Endothelial cell of umbilical vein (primary cell): Measurements from ENCODE around the gene LDLRAD4. TPM values are rescaled to one million over a fixed set of nuclear protein-coding genes. Genes with fewer than 3 reads are reported as not detected.

Experiments
- BruUV-seq: library from RNA; stranded (reverse); fragments of 400-500 nt; replicated peaks from 2 replicates; lab custom pipeline; 2021; lab: Mats Ljungman, UMichigan
- CTCF ChIA-PET: fragments of 300-600, 350-600 bp; sonication (Branson Sonifier 250); formaldehyde crosslinking; loops from one replicate; lab custom pipeline; 2021; ENCODE audit warnings: antibody characterized with exemption, inconsistent platforms; lab: Charles Lee
- POLR2A ChIA-PET: fragments of 300-600, 350-600 bp; sonication (Branson Sonifier 250); formaldehyde crosslinking; loops from one replicate; lab custom pipeline; 2021; ENCODE audit warnings: antibody characterized with exemption, inconsistent platforms; lab: Charles Lee
- DNase-seq: peaks from one replicate; pipeline ENCODE4 v3.0.0-alpha.2; 2011; ENCODE audit warnings: low read depth, low spot score
- FAIRE-seq: peaks from 2 replicates; lab custom pipeline; 2011; peaks lifted over from hg19 to GRCh38; lab: Jason Lieb, UNC
- H2AFZ ChIP-seq: 2 replicates; pipeline ENCODE4 v1.6.0; 2012; ENCODE audit warnings: low read depth, low read length, control low read depth, inconsistent platforms
- H3K27ac ChIP-seq: 2 replicates; pipeline ENCODE4 v1.5.1; 2011; ENCODE audit warnings: low read depth, mild to moderate bottlenecking, control low read depth, low read length, moderate library complexity; ENCODE audit not compliant: insufficient read depth
- H3K27me3 ChIP-seq, 2 experiments: 2 replicates each; pipeline versions ENCODE4 v1.6.0 to v1.6.1; 2011; ENCODE audit warnings: low read length in 2 of 2, mixed read lengths in 1 of 2; ENCODE audit not compliant: control insufficient read depth in 2 of 2, insufficient read depth in 2 of 2
- H3K36me3 ChIP-seq, 2 experiments: 2 replicates in 1 of 2; 3 replicates in 1 of 2; pipeline ENCODE4 v1.5.1; 2011; ENCODE audit warnings: low read length in 2 of 2, mild to moderate bottlenecking in 1 of 2, moderate library complexity in 1 of 2; ENCODE audit not compliant: control insufficient read depth in 2 of 2, insufficient read depth in 2 of 2; ENCODE audit errors: extremely low read depth in 1 of 2
- H3K4me1 ChIP-seq: 3 replicates; pipeline ENCODE4 v1.5.1; 2011; ENCODE audit warnings: mild to moderate bottlenecking, low read length; ENCODE audit not compliant: control insufficient read depth, insufficient read depth; ENCODE audit errors: extremely low read depth
- H3K4me2 ChIP-seq: 2 replicates; pipeline ENCODE4 v1.6.1; 2011; ENCODE audit warnings: low read length, control low read depth, mixed read lengths; ENCODE audit not compliant: insufficient read depth
- H3K4me3 ChIP-seq, 3 experiments: fragments of 200-600 bp in 1 of 3; sonication (generic), shearing (Covaris generic) in 1 of 3; replicated peaks in 1 of 3; 2 replicates each; pipeline ENCODE4 v1.5.1; 2011 to 2016; ENCODE audit warnings: control low read depth in 3 of 3, low read length in 3 of 3, mild to moderate bottlenecking in 2 of 3, inconsistent platforms in 1 of 3, low read depth in 1 of 3, moderate library complexity in 1 of 3; ENCODE audit not compliant: insufficient read depth in 1 of 3
- H3K79me2 ChIP-seq: 2 replicates; pipeline ENCODE4 v1.6.0; 2012; ENCODE audit warnings: low read length, inconsistent platforms; ENCODE audit not compliant: control insufficient read depth, insufficient read depth
- H3K9ac ChIP-seq: replicated peaks from 2 replicates; pipeline ENCODE3; 2011; ENCODE audit warnings: low read length, control low read depth; ENCODE audit not compliant: insufficient read depth; ENCODE audit errors: extremely low read depth
- H3K9me1 ChIP-seq: replicated peaks from 3 replicates; pipeline ENCODE4 v1.6.0; 2011; ENCODE audit warnings: mild to moderate bottlenecking, low read length; ENCODE audit not compliant: control insufficient read depth, insufficient read depth; ENCODE audit errors: extremely low read depth
- H3K9me3 ChIP-seq: replicated peaks from 2 replicates; pipeline ENCODE4 v1.5.1; 2012; ENCODE audit warnings: low read length, inconsistent platforms; ENCODE audit not compliant: control insufficient read depth, insufficient read depth
- H4K20me1 ChIP-seq: replicated peaks from 2 replicates; pipeline ENCODE3; 2011; ENCODE audit warnings: mild to moderate bottlenecking, low read length; ENCODE audit not compliant: control insufficient read depth, insufficient read depth; ENCODE audit errors: extremely low read depth
- CTCF ChIP-seq, 2 donors: IDR thresholded peaks; 1 replicate in 1 of 2; 2 replicates in 1 of 2; pipeline ENCODE4 v1.5.1; 2011; ENCODE audit warnings: low read length in 2 of 2, mild to moderate bottlenecking in 2 of 2, moderate library complexity in 2 of 2, control low read depth in 1 of 2, inconsistent platforms in 1 of 2, low read depth in 1 of 2; ENCODE audit not compliant: insufficient read depth in 1 of 2; ENCODE audit errors: extremely low read depth in 1 of 2
- EZH2 ChIP-seq: IDR thresholded peaks from 2 replicates; pipeline ENCODE4 v1.6.1; 2012; ENCODE audit warnings: borderline replicate concordance, low read depth, mild to moderate bottlenecking, moderate library complexity, low read length, inconsistent platforms; ENCODE audit not compliant: severe bottlenecking
- FOS ChIP-seq: IDR thresholded peaks from 2 replicates; pipeline ENCODE4 v1.6.1; 2011; ENCODE audit warnings: mild to moderate bottlenecking, low read length, moderate library complexity, borderline replicate concordance; ENCODE audit not compliant: insufficient read depth
- GATA2 ChIP-seq: IDR thresholded peaks from 2 replicates; pipeline ENCODE4 v1.7.0; 2011; ENCODE audit warnings: low read depth, mild to moderate bottlenecking, moderate library complexity, mixed read lengths, low read length; ENCODE audit not compliant: insufficient read length, insufficient read depth
- JUN ChIP-seq: IDR thresholded peaks from 2 replicates; pipeline ENCODE4 v1.6.1; 2011; ENCODE audit warnings: borderline replicate concordance, low read depth; ENCODE audit not compliant: insufficient read length, insufficient read depth
- MAX ChIP-seq: IDR thresholded peaks from 2 replicates; pipeline ENCODE4 v1.6.1; 2011; ENCODE audit not compliant: insufficient read depth, insufficient read length
- MYC ChIP-seq: IDR thresholded peaks from one replicate; pipeline ENCODE4 v1.6.1; 2011; ENCODE audit warnings: mild to moderate bottlenecking, low read depth, low read length
- POLR2A ChIP-seq: IDR thresholded peaks from 2 replicates; pipeline ENCODE4 v1.6.1; 2012; ENCODE audit warnings: low read depth, mild to moderate bottlenecking, control low read depth, low read length
- POLR2AphosphoS5 ChIP-seq: IDR thresholded peaks from 2 replicates; pipeline ENCODE4 v1.6.1; 2012; ENCODE audit warnings: low read depth, mild to moderate bottlenecking, control low read depth, low read length, moderate library complexity; ENCODE audit not compliant: insufficient read depth
- dilution Hi-C: fragments of 300-500 bp; cut with MboI; formaldehyde crosslinking; loops from one replicate; pipeline ENCODE4 v1.15.0; 2019; ENCODE audit warnings: low sequenced_read_pairs; ENCODE audit not compliant: extremely low pct_ligation_motif_present
- intact Hi-C: fragments of 100-400 bp; cut with micrococcal nuclease; formaldehyde crosslinking; loops from one replicate; pipeline ENCODE4 v1.10.0; 2022
- polyA plus RNA-seq, 4 experiments: library from polyadenylated mRNA; depleted of rRNA in 3 of 4; stranded (reverse) in 3 of 4; unstranded in 1 of 4; fragments of >200 nt; gene quantifications; 2 replicates each; pipeline versions ENCODE4 v1.2.1 to v1.2.3, GENCODE V29; 2011 to 2012; ENCODE audit warnings: missing spikeins in 1 of 4
- total RNA-seq: library from RNA; stranded (reverse); gene quantifications from 2 replicates; pipeline ENCODE4 v1.2.3, GENCODE V29; 2021

LDLRAD4 gene
- total and polyA plus RNA-seq, 2 donors (not counting 3 experiments of a cell fraction or from before 2014, with no cell fraction given): 5.2 to 6.5 TPM

- no peaks in the 10 kb centered on the region for H4K20me1 ChIP-seq
- POLR2A ChIA-PET: no interaction called here
- no peak overlapping the region for H3K9ac ChIP-seq
- FAIRE-seq (no peak), DNase-seq (no peak)
- H3K27me3 ChIP-seq: peaks cover 33 to 36% of the 10 kb centered on the region in 2 experiments
- H2AFZ ChIP-seq: no peak overlapping the region
- H3K36me3 ChIP-seq: no peaks in the 10 kb centered on the region
- no peak overlapping the region for H3K27ac ChIP-seq
- CTCF ChIA-PET: interaction anchor here (0.7 to 1.9 kb wide), 5 partner anchors 9 to 376 kb away, joined by 3 to 6 read pairs (median 4); no protein-coding TSS in a partner anchor
- H3K9me1 ChIP-seq: no peaks in the 10 kb centered on the region
- H3K79me2 ChIP-seq: no peaks in the 10 kb centered on the region
- no peaks in the 10 kb centered on the region for H3K9me3 ChIP-seq
- H3K4me3 ChIP-seq: no peak overlapping the region
- no TSS peak for BruUV-seq
- TF ChIP-seq JUN: no peak
- no peak for TF ChIP-seq MAX
- no peak for TF ChIP-seq FOS
- TF ChIP-seq GATA2: no peak
- TF ChIP-seq EZH2: no peak
- no peak for TF ChIP-seq MYC
- no peak for TF ChIP-seq POLR2AphosphoS5
- TF ChIP-seq POLR2A: no peak
- no peak for TF ChIP-seq CTCF (IDR thresholded peaks at IDR 0.05; ENCODE audit: extremely low read depth in 1 of 2, insufficient read depth in 1 of 2, low read depth in 1 of 2, low read length in 2 of 2)
- no peak overlapping the region for H3K4me2 ChIP-seq
- intact Hi-C loops (no loop called here), dilution Hi-C loops (no loop called here)
- H3K4me1 ChIP-seq: no peaks in the 10 kb centered on the region
These were observed 6.7 kb downstream of the LDLRAD4 start for GRCh38 chr18:13225261-13225660.
